GM18870 (cell line): Measurements from ENCODE around the gene TMEM163.
"Not testable (repeated sequence)": the region's sequence is repeated elsewhere in the genome, so short reads cannot be mapped to it uniquely, and the experiment has no call there.

Experiments used
- ATAC-seq: cut with Tn5 transposase; IDR thresholded peaks from one replicate; pipeline ENCODE4 v1.9.1; 2021; ENCODE audit warnings: moderate library complexity; ENCODE audit not compliant: unreplicated experiment

TMEM163 gene

DNA sequence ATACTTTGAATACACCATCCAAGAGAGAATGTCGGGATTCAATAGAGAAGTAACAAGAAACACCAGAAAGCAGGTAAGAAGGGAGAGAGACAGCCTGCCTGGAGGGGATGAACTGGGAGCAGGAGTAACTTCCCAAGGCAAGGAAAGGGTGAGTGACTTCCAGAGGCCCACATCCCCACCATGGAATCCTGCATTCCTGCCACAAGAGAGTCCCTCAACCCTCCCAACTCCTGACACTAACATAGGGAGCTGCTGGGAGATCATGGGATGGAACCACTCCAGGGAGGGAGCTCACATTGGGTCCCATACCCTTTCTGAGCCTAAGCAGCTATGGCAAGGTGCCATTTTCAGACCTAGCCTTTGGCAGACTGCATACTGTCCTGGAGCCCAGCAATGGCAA is 5.5 kb upstream of the TMEM163 start:
- no peak for ATAC-seq

DNA sequence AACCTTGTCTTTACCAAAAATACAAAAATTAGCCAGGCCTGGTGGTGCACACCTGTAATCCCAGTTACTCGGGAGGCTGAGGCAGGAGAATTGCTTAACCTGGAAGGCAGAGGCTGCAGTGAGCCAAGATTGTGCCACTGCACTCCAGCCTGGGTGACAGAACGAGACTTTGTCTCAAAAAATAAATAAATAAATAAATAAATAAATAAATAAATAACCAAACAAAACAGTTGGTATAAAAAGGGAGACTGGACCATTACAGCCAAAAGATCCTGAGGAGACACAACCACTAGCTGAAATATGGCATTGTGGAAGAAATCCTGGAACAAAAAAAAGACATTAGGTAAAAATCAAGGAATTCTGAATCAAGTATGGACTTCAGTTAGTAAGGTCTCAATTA is 4.9 kb upstream of the TMEM163 start:
- ATAC-seq = not testable (repeated sequence)

GRCh38 chr2:134722728-134723127 is 3.9 kb upstream of the TMEM163 start:
- no peak for ATAC-seq

- ATAC-seq = no peak
Observed at GRCh38 chr2:134721596-134721995, 2.8 kb upstream of the TMEM163 start.

GRCh38 chr2:134718023-134718816 is 580 bp downstream of the TMEM163 start:
- no peak for ATAC-seq

DNA sequence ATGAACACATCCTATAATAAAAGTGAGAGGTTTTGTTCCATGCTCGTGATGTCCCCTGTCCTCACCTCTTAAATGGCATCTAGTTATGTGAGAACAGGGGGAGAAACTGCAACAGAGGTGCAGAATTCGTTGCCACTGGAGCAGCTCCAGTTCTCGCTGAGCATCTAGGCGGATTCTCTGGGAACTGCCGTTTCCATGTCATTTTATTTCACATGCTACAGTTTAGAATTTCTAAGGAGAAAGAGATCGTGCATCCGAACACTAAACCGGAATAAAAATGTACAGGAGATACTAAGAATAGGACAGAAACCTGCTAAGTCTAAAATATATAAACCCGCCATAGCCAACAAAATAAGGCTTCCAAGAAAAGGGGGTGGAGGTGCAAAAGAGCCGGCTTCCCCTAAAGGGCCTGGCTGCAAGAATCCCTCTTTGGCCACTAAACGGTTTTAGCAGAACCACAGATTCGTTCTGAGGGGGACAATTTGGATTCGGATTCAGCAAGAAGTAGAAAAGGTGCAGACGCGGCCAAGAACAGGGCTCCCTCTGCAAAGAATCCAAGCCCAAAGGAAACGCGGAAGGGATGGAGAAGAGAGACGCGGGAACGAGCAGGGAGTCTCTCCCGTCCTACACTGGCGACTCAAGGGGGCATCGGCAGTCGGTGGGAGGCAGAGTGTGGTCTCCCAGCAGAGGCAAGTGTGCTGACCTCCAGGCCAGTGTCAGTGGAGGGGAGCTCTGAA is 1.3 kb downstream of the TMEM163 start:
- ATAC-seq = no peak

DNA sequence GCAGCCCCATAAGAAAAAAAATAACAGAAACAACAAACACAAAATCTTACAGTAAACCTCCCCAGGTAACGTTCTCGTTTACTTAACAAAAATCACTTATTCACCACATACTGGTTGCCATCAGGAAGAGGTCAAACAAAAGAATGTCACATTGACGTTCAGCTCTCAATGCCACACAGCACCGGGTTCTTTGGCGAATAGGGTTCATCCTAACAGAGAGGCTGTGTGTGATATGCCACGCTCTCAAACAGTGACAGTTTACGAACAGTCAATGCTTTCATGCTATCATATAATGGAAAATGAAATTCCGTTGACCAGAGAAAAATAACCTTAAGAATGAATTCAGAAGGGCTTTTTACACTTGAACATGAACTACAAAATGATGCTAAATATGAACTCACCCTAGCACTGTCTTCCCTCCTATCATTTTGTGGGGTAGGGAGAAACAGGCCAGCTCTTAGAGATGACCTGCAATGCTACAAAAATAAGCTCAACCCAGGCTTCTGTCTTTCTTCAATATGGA is 2.0 kb downstream of the TMEM163 start:
- no peak for ATAC-seq

GRCh38 chr2:134715932-134716643 is 2.7 kb downstream of the TMEM163 start:
- ATAC-seq = no peak

- ATAC-seq = no peak
Observed at GRCh38 chr2:134714228-134714627, 4.6 kb downstream of the TMEM163 start.

GRCh38 chr2:134713606-134714005 is 5.2 kb downstream of the TMEM163 start:
- no peak for ATAC-seq

- ATAC-seq = no peak
Observed at GRCh38 chr2:134713176-134713575, 5.6 kb downstream of the TMEM163 start.

GRCh38 chr2:134712736-134713135 is 6.1 kb downstream of the TMEM163 start:
- ATAC-seq = no peak

DNA sequence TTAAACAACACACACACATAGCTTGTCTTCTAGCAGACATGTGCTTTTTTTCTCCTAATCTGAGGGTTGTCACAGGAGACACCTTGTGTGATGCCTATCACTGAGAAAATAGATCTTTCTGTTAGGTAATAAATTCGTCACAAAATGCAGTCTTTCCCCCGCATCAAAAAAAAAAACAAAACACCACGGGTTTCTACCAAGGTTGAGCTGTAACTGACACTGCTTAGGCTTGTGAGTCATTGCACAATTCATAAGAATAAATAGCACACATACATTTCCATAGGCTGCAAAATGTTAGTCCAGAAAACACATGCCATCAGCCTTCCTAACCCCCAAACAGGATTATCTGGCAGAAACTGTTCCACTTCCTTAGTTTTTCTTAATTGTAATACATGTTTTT is 6.5 kb downstream of the TMEM163 start:
- ATAC-seq = no peak

DNA sequence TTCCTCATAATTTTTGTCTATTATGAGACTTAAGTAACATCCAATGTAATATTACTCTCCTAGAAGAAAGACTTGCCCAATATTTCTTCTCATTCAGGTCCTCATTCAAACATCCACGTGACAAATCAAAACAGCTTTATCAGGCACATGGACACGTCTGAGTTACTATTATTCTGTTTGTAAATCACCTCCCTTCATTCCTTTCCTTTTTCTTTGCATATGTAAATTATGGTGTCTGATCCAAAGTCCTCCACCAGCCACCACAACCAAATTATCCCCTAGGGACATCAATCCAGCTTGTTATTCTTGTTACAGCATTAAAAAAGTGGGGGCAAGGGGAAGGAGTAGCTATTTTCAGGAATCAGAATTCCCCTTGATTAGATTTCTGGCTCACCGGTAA is 7.1 kb downstream of the TMEM163 start:
- no peak for ATAC-seq

- ATAC-seq = no peak
Observed at GRCh38 chr2:134707330-134707676, 11.5 kb downstream of the TMEM163 start.

DNA sequence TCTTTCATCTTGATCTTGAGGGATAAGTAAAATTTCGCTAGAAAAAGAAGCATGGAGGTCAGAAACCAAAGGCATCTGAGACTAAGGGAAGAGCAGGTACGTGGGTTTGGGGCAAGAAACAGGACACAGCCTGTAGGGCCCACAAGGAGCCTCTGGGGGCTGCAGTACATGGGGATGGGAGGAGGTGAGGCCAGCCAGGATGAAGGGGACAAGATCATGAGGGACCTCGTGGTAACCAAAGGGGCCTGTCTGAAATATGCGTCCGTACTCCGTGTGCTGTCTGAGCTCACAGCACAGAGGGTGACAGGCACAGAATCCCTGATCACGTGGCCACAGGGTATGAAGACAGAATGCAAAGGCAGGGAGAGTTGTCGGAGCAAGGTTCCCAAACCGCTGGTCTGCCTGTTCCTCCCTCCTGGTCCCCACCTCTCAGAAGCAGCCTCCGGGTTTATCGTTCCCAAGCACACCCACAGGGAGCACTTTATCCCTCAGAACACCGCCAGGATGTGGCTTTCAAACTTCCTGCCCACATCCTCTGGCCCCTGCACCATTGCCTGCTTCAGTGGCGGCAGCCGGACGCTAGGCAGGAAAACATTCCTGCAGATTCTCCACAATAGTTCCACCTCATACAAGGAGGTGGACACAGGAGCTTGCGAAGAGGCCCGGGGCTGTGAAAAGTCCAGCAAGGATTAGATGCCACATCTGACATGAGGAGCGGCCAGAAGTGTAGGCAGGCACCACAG is 12.0 kb downstream of the TMEM163 start:
- no peak for ATAC-seq

- ATAC-seq = no peak
Observed at GRCh38 chr2:134705861-134706586, 12.8 kb downstream of the TMEM163 start.

- ATAC-seq = no peak
Observed at GRCh38 chr2:134704173-134704572, 14.6 kb downstream of the TMEM163 start.

GRCh38 chr2:134703426-134703825 is 15.4 kb downstream of the TMEM163 start:
- ATAC-seq = no peak

DNA sequence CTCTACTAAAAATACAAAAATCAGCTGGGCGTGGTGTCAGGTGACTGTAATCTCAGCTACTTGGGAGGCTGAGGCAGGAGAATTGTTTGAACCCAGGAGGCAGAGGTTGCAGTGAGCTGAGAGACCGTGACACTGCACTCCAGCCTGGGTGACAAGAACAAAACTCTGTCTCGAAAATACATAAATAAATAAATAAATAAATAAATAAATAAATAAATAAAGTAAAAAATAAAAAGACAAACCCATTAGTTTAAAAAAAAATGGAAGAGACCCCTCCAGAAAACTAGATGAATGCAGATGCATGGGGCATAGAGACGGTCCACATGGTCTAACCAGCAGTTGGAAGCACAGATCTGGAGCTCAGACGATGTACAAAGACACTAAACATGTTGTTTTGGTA is 18.1 kb downstream of the TMEM163 start:
- ATAC-seq = no peak
